ENCODE results near the gene AMZ1.

- no peak for TF ChIP-seq POLR2A (IDR thresholded peaks at IDR 0.05; ENCODE audit: low read depth, low read length)
- TF ChIP-seq POLR2AphosphoS5 (IDR thresholded peaks at IDR 0.05; ENCODE audit: low read depth, low read length), result no peak
- no peak for TF ChIP-seq SPI1 (IDR thresholded peaks at IDR 0.05; ENCODE audit: low read depth, low read length)
- TF ChIP-seq TAF1 (IDR thresholded peaks at IDR 0.05; ENCODE audit: low read depth, low read length), result no peak
- no peak for TF ChIP-seq POU2F2 (IDR thresholded peaks at IDR 0.05; ENCODE audit: low read depth, low read length)
- TF ChIP-seq PAX5 (IDR thresholded peaks at IDR 0.05; ENCODE audit: insufficient read depth, low read length, severe bottlenecking), result no peak
These were observed 27.5 kb upstream of the AMZ1 start for GRCh38 chr7:2660359-2661095.

Measured in GM12891 (cell line).